ENCODE results near the gene ZNF471. TPM values are rescaled to one million over a fixed set of nuclear protein-coding genes. Genes with fewer than 3 reads are reported as not detected.

ZNF471 gene
- 0.03 to 0.08 TPM (median 0.05 TPM) in 4 of 5 replicates, not detected in the other for total RNA-seq (2022; extraction: Qiagen RNA extraction; ENCODE audit: low read depth)

DNA sequence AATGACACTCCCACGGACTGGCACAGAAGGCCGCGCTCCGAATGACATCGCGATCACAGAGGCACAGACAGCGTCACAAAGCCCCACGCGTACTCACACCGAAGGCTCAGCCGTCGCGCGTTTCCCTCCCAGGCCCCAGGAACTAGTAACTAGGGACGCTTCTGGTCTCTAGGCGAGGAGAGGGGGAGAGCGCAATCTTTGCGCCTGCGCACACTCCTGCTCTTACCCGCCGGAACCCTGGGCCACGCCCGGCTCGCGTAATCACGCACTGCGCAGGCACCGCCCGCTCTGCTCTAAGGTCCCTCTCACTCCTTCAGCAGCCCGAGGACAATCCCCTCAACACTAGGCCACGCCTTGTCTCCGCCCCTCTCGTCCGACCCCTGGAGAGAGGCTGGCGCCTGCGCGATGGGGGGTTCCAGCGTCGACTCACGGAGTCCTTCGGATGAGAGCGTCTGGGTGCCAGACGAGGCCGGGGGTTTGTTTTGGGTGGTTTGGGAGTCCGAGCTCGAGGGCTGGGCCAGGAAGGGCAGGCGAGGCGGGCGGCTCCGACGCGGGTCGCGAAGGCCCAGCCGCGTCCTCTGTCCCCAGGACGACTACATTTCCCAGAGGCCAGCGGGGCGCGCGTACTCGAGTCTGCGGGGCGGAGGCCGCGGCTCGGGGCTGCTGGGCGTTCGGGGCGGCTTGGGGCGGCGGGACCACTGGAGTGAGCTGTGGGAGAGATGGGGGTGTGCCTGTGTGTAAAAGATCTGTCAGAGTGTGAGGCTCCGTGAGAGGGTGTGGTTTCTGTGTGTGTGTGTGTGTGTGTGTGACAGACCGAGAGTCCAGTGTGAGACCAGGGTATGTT, at the start of gene ZNF471:
TSS of gene ZNF471 (plus strand) at position 410 of the 844 bp plus-strand sequence. CDS start 3,717 bp downstream, outside the sequence.

DNA sequence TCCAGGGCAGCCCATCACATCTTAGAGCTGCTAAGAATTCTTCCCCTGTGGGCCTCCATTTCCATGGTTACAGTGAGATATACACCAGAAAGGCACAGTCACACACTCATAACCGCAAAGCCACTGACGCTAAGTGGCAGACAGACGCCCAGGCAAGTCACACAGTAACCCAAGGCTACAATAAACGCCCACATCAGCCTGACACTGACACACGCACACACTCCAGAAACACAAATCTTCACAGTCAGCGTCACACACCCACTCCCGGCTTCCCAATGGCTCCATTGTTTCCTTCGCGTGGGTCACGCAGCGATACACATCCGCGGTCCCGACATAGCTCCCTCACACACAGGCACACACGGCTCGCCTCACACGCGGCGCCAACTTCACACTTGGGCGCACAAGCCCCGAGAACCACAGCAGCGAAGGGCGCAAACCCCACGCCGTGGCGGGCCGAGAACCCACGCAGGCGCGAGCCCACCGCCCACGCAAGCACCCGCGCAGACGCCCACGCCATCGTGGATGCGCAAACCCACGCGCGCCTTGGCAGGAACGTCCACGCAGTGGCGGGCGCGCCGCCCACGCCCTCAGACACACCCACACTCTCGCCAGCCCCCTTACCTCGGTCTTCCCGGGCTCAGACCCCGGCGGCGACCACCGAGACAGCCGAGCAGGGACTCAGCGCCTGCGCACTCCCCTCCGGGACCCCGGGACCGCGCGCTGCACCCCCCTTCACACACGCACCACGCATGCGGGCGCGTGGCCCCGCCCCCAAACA, 30.8 kb upstream of the ZNF471 start, which contains the start of gene ZNF667:
TSS of gene ZNF667 (minus strand) at position 695 of the 778 bp plus-strand sequence. CDS start 14,975 bp downstream, outside the sequence.

DNA sequence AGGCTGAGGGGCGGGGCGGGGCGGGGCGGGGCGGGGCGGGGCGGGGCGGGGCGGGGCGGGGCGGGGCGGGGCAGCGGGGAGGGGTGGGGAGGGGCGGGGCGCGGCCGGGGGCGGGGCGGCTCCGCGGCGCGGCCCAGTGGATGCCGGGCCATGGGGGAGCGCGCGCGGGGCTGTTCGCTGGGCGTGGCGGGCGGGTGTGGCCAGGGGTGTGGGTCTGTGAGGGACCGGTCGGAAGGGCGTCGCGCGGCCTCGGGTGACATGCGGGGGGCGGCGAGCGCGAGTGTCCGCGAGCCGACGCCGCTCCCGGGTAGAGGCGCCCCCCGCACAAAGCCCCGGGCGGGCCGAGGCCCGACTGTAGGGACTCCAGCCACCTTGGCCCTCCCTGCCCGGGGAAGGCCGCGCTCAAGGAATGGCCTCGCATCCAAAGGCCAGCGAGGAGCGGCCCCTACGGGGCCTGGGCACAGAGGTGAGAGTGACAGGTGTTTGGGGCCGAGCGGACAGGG, 31.2 kb downstream of the ZNF471 start, which contains the start of gene ZFP28:
TSS of gene ZFP28 (plus strand) at position 188 of the 503 bp plus-strand sequence. CDS start at position 259, 71 bp downstream.

DNA sequence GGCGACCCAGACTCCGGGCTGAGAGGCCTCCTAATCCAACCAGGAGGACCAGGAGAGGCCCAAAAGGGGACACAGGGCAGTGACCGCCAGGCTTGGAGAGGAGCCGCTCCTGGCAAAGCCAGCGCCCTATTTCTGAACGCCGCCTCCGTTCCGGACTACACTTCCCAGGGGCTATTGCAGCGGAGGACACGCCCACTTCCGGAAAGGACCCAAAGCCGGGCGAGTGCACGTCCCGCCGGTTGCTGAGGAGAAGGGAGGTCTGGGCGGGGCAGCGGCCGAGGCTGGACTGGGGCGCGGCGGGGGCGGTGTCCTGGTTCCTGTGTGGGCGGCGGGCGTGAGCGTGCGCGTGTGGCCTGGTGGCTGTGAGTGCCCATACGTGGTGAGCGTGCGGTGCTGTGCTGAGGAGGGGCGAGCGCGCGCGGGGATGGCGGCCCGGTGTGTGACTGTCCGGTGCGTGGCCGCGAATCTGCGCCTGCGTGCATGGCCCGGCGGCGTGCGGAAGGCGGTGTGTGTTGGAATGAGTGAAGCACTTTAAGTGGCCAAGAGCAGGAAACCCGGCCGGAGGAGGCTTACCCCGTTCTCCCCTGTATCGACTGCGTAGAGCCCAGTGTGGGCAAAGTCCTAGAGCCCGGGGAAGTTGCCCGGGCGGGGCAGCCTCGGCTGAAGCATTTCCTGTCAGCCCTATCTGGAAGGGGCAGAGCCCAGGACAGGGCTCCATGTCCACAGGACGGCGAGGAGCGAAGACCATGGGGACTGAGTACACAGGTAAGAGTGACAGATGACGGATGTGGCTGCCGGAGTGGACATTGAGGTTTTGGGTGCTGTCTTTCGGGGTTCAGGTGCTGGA, 59.8 kb downstream of the ZNF471 start, which contains the start of gene ZNF470:
TSS of gene ZNF470 (plus strand) at position 195 of the 847 bp plus-strand sequence. CDS start 2,844 bp downstream, outside the sequence.

Other genes with a start within 250 kb of the ZNF471 start
- not detected in 5 replicates for gene EDDM13, start 235.1 kb upstream of the ZNF471 start, total RNA-seq (2022; extraction: Qiagen RNA extraction; ENCODE audit: low read depth)
- 7.0 to 12.2 TPM (median 8.2 TPM) in 5 replicates for gene ZSCAN5A, start 193.0 kb upstream of the ZNF471 start, total RNA-seq (2022; extraction: Qiagen RNA extraction; ENCODE audit: low read depth)
- 0.37 to 1.7 TPM (median 1.3 TPM) in 5 replicates for gene ZNF582, start 114.3 kb upstream of the ZNF471 start, total RNA-seq (2022; extraction: Qiagen RNA extraction; ENCODE audit: low read depth)
- 1.9 to 2.9 TPM (median 2.3 TPM) in 5 replicates for gene ZNF583, start 103.5 kb upstream of the ZNF471 start, total RNA-seq (2022; extraction: Qiagen RNA extraction; ENCODE audit: low read depth)
- not detected in 5 replicates for gene ZNF667, start 30.5 kb upstream of the ZNF471 start, total RNA-seq (2022; extraction: Qiagen RNA extraction; ENCODE audit: low read depth)
- 2.8 to 5.0 TPM (median 4.0 TPM) in 5 replicates for gene ZFP28, start 31.1 kb downstream of the ZNF471 start, total RNA-seq (2022; extraction: Qiagen RNA extraction; ENCODE audit: low read depth)
- gene ZNF470, start 59.6 kb downstream of the ZNF471 start, total RNA-seq (2022; extraction: Qiagen RNA extraction; ENCODE audit: low read depth): 1.1 to 1.9 TPM (median 1.7 TPM) in 5 replicates
- 9.3 to 12.0 TPM (median 10.0 TPM) in 5 replicates for gene ZNF71, start 87.4 kb downstream of the ZNF471 start, total RNA-seq (2022; extraction: Qiagen RNA extraction; ENCODE audit: low read depth)
- gene SMIM17, start 135.3 kb downstream of the ZNF471 start, total RNA-seq (2022; extraction: Qiagen RNA extraction; ENCODE audit: low read depth): 0.12 to 0.15 TPM in 2 of 5 replicates, not detected in the others
- not detected in 5 replicates for gene ZNF835, start 163.9 kb downstream of the ZNF471 start, total RNA-seq (2022; extraction: Qiagen RNA extraction; ENCODE audit: low read depth)

Measured in A549 treated with DMSO at 1 μM for 4 hours (cell line).